GM23338 (cell line): Measurements from ENCODE around the gene REV3L. TPM values are rescaled to one million over a fixed set of nuclear protein-coding genes. Genes with fewer than 3 reads are reported as not detected.

ENCODE experiments used
- ATAC-seq: fragments of 200-7000 bp; cut with Tn5 transposase; 3 replicates; pipeline ENCODE4 v1.9.1; 2020
- DNase-seq: peaks from one replicate; pipeline ENCODE4 v3.0.0-alpha.2; 2015; ENCODE audit warnings: low spot score
- H2AFZ ChIP-seq: fragments of 200-600 bp; sonication (generic); 2 replicates; pipeline ENCODE4 v1.8.0; 2016; ENCODE audit warnings: antibody characterized with exemption, mild to moderate bottlenecking, moderate library complexity
- H3F3A ChIP-seq: fragments of 200-600 bp; sonication (generic); replicated peaks from 2 replicates; pipeline ENCODE4 v1.8.0; 2017; ENCODE audit warnings: antibody characterized with exemption, mixed run types, low read depth
- H3K27ac ChIP-seq: fragments of 200-600 bp; sonication (generic); 2 replicates; pipeline ENCODE4 v1.6.1; 2016; ENCODE audit warnings: low read depth
- H3K27me3 ChIP-seq: fragments of 200-600 bp; sonication (generic); 2 replicates; pipeline ENCODE4 v1.8.0; 2016; ENCODE audit warnings: mild to moderate bottlenecking, mixed run types, moderate library complexity; ENCODE audit not compliant: insufficient read depth
- H3K36me3 ChIP-seq: fragments of 200-600 bp; sonication (generic); 2 replicates; pipeline ENCODE4 v1.8.0; 2016; ENCODE audit warnings: mild to moderate bottlenecking; ENCODE audit not compliant: insufficient read depth
- H3K4me1 ChIP-seq: fragments of 200-600 bp; sonication (generic); 2 replicates; pipeline ENCODE4 v1.8.0; 2016; ENCODE audit warnings: mild to moderate bottlenecking, moderate library complexity; ENCODE audit not compliant: insufficient read depth
- H3K4me2 ChIP-seq: fragments of 200-600 bp; sonication (generic); 2 replicates; pipeline ENCODE4 v1.7.1; 2017; ENCODE audit warnings: mixed run types
- H3K4me3 ChIP-seq: fragments of 200-600 bp; sonication (generic); 2 replicates; pipeline ENCODE4 v1.6.1; 2016; ENCODE audit warnings: mixed run types
- H3K79me2 ChIP-seq: fragments of 200-600 bp; sonication (generic); replicated peaks from 2 replicates; pipeline ENCODE4 v1.8.0; 2017; ENCODE audit warnings: mild to moderate bottlenecking; ENCODE audit not compliant: insufficient read depth
- H3K9me2 ChIP-seq: fragments of 200-600 bp; sonication (generic); 2 replicates; pipeline ENCODE4 v1.8.0; 2017; ENCODE audit not compliant: insufficient read depth
- H4K20me1 ChIP-seq: fragments of 200-600 bp; sonication (generic); replicated peaks from 2 replicates; pipeline ENCODE4 v1.8.0; 2017; ENCODE audit warnings: mild to moderate bottlenecking; ENCODE audit not compliant: insufficient read depth
- H3K27ac Mint-ChIP-seq: 2 replicates; pipeline ENCODE4 v1.8.0; 2020; ENCODE audit warnings: inconsistent platforms, mild to moderate bottlenecking, moderate library complexity, mixed read lengths
- H3K27me3 Mint-ChIP-seq: 3 replicates; pipeline ENCODE4 v1.8.0; 2022; ENCODE audit warnings: low read depth, mild to moderate bottlenecking, moderate library complexity, mixed read lengths, inconsistent platforms; ENCODE audit not compliant: insufficient read depth, poor library complexity
- H3K36me3 Mint-ChIP-seq: 3 replicates; pipeline ENCODE4 v1.8.0; 2021; ENCODE audit warnings: low read depth, mild to moderate bottlenecking, inconsistent platforms, moderate library complexity, mixed read lengths
- H3K4me1 Mint-ChIP-seq: 3 replicates; pipeline ENCODE4 v1.8.0; 2020; ENCODE audit warnings: mild to moderate bottlenecking, inconsistent platforms, mixed read lengths
- H3K4me3 Mint-ChIP-seq: 3 replicates; pipeline ENCODE4 v1.8.0; 2021; ENCODE audit warnings: moderate library complexity, mild to moderate bottlenecking, inconsistent platforms, mixed read lengths
- H3K9me3 Mint-ChIP-seq: 3 replicates; pipeline ENCODE4 v1.8.0; 2020; ENCODE audit warnings: moderate library complexity, mild to moderate bottlenecking, inconsistent platforms, mixed read lengths
- CREB1 ChIP-seq: fragments of 250-450 bp; sonication (Bioruptor Pico); IDR thresholded peaks from 2 replicates; pipeline ENCODE4 v1.5.0; 2020; ENCODE audit warnings: low read depth, mild to moderate bottlenecking, moderate library complexity
- ETS1 ChIP-seq: IDR thresholded peaks from 2 replicates; pipeline ENCODE4 v1.6.1; 2016; ENCODE audit warnings: antibody characterized with exemption
- EZH2 ChIP-seq: fragments of 200-600 bp; sonication (generic); IDR thresholded peaks from one replicate; pipeline ENCODE4 v1.8.0; 2017; ENCODE audit warnings: antibody characterized with exemption, mild to moderate bottlenecking, low read depth; ENCODE audit not compliant: unreplicated experiment
- EZH2phosphoT487 ChIP-seq: fragments of 200-600 bp; sonication (generic); IDR thresholded peaks from one replicate; pipeline ENCODE4 v1.8.1; 2018; ENCODE audit warnings: antibody characterized with exemption; ENCODE audit not compliant: unreplicated experiment
- JUNB ChIP-seq: IDR thresholded peaks from one replicate; pipeline ENCODE4 v1.6.1; 2016; ENCODE audit warnings: antibody characterized with exemption; ENCODE audit not compliant: unreplicated experiment
- NANOG ChIP-seq: IDR thresholded peaks from 2 replicates; pipeline ENCODE4 v1.6.1; 2016; ENCODE audit warnings: antibody characterized with exemption, borderline replicate concordance
- POLR2AphosphoS5 ChIP-seq: IDR thresholded peaks from 2 replicates; pipeline ENCODE4 v1.6.1; 2016; ENCODE audit warnings: antibody characterized with exemption, low read depth
- STAT1 ChIP-seq: IDR thresholded peaks from one replicate; pipeline ENCODE4 v1.6.1; 2016; ENCODE audit warnings: antibody characterized with exemption; ENCODE audit not compliant: unreplicated experiment
- ZNF114 ChIP-seq: fragments of 250-450 bp; sonication (Bioruptor Pico); IDR thresholded peaks from 2 replicates; pipeline ENCODE4 v1.5.0; 2020; ENCODE audit warnings: mild to moderate bottlenecking, moderate library complexity
- ZNF331 ChIP-seq: fragments of 250-450 bp; sonication (Bioruptor Pico); IDR thresholded peaks from 2 replicates; pipeline ENCODE4 v1.5.0; 2020; ENCODE audit warnings: low read depth, mild to moderate bottlenecking, moderate library complexity
- polyA plus RNA-seq: library from polyadenylated mRNA; unstranded; fragments of >200 nt; fragmentation: Nextera tagmentation; extraction: Ambion mirVana; gene quantifications from 2 replicates; pipeline ENCODE4 v1.2.1, GENCODE V29; 2016
- total RNA-seq: library from RNA; depleted of rRNA; stranded (reverse); fragments of >200 nt; shearing (Covaris generic); gene quantifications from 2 replicates; pipeline ENCODE4 v1.2.3, GENCODE V29; 2014
- TF ChIP-seq, protein P1 (sequence below): fragments of 250-450 bp; sonication (Bioruptor Pico); IDR thresholded peaks from 2 replicates; pipeline ENCODE4 v1.5.0; 2020; ENCODE audit warnings: mild to moderate bottlenecking, moderate library complexity

REV3L gene
- total and polyA plus RNA-seq, 2 experiments from 2014 or later = 8.3 to 13.1 TPM

DNA sequence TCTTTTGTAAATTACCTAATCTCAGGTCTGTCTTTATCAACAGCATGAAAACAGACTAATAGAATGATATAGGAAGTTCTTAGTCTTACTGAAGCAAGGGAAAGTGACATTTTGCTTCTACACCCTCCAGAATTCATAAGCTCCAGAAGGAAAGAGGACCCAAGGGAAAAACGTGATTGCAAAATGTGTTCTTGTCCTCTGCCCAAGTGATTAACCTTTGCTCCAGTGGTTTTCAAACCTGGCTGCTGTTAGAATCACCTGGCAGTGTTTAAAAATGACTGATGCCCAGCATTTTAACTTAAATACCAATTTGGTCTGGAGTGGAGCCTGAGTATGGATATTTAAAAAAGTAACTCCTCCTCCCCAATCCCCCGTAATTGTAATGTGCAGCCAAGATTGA, 204.3 kb downstream of the REV3L start:
- no peak overlapping the region for H3K27ac ChIP-seq
- no peaks in the 10 kb centered on the region for H4K20me1 ChIP-seq
- H3K4me1 ChIP-seq = no peaks in the 10 kb centered on the region
- Mint-ChIP-seq H3K36me3 (peaks cover 85% of the 10 kb centered on the region), H3K4me3 (no peak overlapping the region), H3K9me3 (peaks cover 22% of the 10 kb centered on the region), H3K27me3 (peaks cover 2% of the 10 kb centered on the region), H3K4me1 (peaks cover under 1% of the 10 kb centered on the region; the same call in 2 of the 3 replicates), H3K27ac (no peak overlapping the region)
- H3K27me3 ChIP-seq = no peaks in the 10 kb centered on the region
- TF ChIP-seq EZH2phosphoT487 (no peak), NANOG (no peak), CREB1 (CRISPR knock-in tag) (no peak), STAT1 (no peak), EZH2 (no peak), ZNF114 (CRISPR knock-in tag) (no peak), ETS1 (no peak), ZNF331 (no peak), JUNB (no peak), POLR2AphosphoS5 (no peak)
- TF ChIP-seq, protein P1, sequence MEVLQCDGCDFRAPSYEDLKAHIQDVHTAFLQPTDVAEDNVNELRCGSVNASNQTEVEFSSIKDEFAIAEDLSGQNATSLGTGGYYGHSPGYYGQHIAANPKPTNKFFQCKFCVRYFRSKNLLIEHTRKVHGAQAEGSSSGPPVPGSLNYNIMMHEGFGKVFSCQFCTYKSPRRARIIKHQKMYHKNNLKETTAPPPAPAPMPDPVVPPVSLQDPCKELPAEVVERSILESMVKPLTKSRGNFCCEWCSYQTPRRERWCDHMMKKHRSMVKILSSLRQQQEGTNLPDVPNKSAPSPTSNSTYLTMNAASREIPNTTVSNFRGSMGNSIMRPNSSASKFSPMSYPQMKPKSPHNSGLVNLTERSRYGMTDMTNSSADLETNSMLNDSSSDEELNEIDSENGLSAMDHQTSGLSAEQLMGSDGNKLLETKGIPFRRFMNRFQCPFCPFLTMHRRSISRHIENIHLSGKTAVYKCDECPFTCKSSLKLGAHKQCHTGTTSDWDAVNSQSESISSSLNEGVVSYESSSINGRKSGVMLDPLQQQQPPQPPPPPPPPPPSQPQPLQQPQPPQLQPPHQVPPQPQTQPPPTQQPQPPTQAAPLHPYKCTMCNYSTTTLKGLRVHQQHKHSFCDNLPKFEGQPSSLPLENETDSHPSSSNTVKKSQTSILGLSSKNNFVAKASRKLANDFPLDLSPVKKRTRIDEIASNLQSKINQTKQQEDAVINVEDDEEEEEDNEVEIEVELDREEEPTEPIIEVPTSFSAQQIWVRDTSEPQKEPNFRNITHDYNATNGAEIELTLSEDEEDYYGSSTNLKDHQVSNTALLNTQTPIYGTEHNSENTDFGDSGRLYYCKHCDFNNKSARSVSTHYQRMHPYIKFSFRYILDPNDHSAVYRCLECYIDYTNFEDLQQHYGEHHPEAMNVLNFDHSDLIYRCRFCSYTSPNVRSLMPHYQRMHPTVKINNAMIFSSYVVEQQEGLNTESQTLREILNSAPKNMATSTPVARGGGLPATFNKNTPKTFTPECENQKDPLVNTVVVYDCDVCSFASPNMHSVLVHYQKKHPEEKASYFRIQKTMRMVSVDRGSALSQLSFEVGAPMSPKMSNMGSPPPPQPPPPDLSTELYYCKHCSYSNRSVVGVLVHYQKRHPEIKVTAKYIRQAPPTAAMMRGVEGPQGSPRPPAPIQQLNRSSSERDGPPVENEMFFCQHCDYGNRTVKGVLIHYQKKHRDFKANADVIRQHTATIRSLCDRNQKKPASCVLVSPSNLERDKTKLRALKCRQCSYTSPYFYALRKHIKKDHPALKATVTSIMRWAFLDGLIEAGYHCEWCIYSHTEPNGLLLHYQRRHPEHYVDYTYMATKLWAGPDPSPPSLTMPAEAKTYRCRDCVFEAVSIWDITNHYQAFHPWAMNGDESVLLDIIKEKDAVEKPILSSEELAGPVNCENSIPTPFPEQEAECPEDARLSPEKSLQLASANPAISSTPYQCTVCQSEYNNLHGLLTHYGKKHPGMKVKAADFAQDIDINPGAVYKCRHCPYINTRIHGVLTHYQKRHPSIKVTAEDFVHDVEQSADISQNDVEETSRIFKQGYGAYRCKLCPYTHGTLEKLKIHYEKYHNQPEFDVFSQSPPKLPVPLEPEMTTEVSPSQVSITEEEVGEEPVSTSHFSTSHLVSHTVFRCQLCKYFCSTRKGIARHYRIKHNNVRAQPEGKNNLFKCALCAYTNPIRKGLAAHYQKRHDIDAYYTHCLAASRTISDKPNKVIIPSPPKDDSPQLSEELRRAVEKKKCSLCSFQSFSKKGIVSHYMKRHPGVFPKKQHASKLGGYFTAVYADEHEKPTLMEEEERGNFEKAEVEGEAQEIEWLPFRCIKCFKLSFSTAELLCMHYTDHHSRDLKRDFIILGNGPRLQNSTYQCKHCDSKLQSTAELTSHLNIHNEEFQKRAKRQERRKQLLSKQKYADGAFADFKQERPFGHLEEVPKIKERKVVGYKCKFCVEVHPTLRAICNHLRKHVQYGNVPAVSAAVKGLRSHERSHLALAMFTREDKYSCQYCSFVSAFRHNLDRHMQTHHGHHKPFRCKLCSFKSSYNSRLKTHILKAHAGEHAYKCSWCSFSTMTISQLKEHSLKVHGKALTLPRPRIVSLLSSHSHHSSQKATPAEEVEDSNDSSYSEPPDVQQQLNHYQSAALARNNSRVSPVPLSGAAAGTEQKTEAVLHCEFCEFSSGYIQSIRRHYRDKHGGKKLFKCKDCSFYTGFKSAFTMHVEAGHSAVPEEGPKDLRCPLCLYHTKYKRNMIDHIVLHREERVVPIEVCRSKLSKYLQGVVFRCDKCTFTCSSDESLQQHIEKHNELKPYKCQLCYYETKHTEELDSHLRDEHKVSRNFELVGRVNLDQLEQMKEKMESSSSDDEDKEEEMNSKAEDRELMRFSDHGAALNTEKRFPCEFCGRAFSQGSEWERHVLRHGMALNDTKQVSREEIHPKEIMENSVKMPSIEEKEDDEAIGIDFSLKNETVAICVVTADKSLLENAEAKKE = no peak
- no peak overlapping the region for H3K4me3 ChIP-seq
- H3K36me3 ChIP-seq = peaks cover 17% of the 10 kb centered on the region
- DNase-seq (no peak), ATAC-seq (no peak)
- no peaks in the 10 kb centered on the region for H3K79me2 ChIP-seq
- no peak overlapping the region for H3K4me2 ChIP-seq
- H3K9me2 ChIP-seq = peaks cover 7% of the 10 kb centered on the region
- H2AFZ ChIP-seq = no peak overlapping the region
- no peaks in the 10 kb centered on the region for H3F3A ChIP-seq
